Measurements from ENCODE around the gene ATRX.

The ATRX gene

GRCh38 chrX:77638397-77638796 lies 147.6 kb downstream of the ATRX start:
- Histone ChIP-seq H3K4me1 (ENCODE audit: insufficient read depth, low read length, poor library complexity, severe bottlenecking) (no peaks in the 10 kb centered on the region), H3F3A (ENCODE audit: low read depth) (no peaks in the 10 kb centered on the region), H2AFZ (ENCODE audit: low read length) (no peak overlapping the region), H3K79me2 (ENCODE audit: insufficient read depth, low read length) (no peaks in the 10 kb centered on the region), H3K9me3 (ENCODE audit: insufficient read depth, low read depth, low read length) (no peaks in the 10 kb centered on the region), H3K9ac (ENCODE audit: low read depth, low read length, poor library complexity, severe bottlenecking) (no peak overlapping the region), H3K36me3 (ENCODE audit: insufficient read depth, low read length) (peaks cover 54% of the 10 kb centered on the region; the same call in 1 of the 2 replicates), H4K20me1 (ENCODE audit: insufficient read depth, low read length, poor library complexity, severe bottlenecking) (no peaks in the 10 kb centered on the region), H3K9me2 (replicated peaks; ENCODE audit: low read depth, low read length) (no peaks in the 10 kb centered on the region), H3K27me3 (ENCODE audit: insufficient read depth, low read length, poor library complexity, severe bottlenecking) (no peaks in the 10 kb centered on the region), H3K4me3 (ENCODE audit: low read length, poor library complexity, severe bottlenecking) (no peak overlapping the region), H3K4me2 (ENCODE audit: low read depth, low read length, poor library complexity, severe bottlenecking) (no peak overlapping the region)
- TF ChIP-seq CTCF (conservative IDR thresholded peaks at IDR 0.05; ENCODE audit: low read length) (no peak), EZH2phosphoT487 (IDR thresholded peaks at IDR 0.05; ENCODE audit: borderline replicate concordance) (no peak)

GRCh38 chrX:77635373-77635772 lies 150.6 kb downstream of the ATRX start:
- H3K27me3 ChIP-seq (ENCODE audit: insufficient read depth, low read length, poor library complexity, severe bottlenecking) = no peaks in the 10 kb centered on the region
- peaks cover 75% of the 10 kb centered on the region; the same call in 1 of the 2 replicates for H3K36me3 ChIP-seq (ENCODE audit: insufficient read depth, low read length)
- H3F3A ChIP-seq (ENCODE audit: low read depth) = no peaks in the 10 kb centered on the region
- no peak overlapping the region for H3K4me3 ChIP-seq (ENCODE audit: low read length, poor library complexity, severe bottlenecking)
- no peak overlapping the region for H3K9ac ChIP-seq (ENCODE audit: low read depth, low read length, poor library complexity, severe bottlenecking)
- H2AFZ ChIP-seq (ENCODE audit: low read length) = no peak overlapping the region
- no peak overlapping the region for H3K4me2 ChIP-seq (ENCODE audit: low read depth, low read length, poor library complexity, severe bottlenecking)
- no peaks in the 10 kb centered on the region for H3K79me2 ChIP-seq (ENCODE audit: insufficient read depth, low read length)
- no peaks in the 10 kb centered on the region for H3K9me2 ChIP-seq (replicated peaks; ENCODE audit: low read depth, low read length)
- TF ChIP-seq CTCF (conservative IDR thresholded peaks at IDR 0.05; ENCODE audit: low read length) (no peak), EZH2phosphoT487 (IDR thresholded peaks at IDR 0.05; ENCODE audit: borderline replicate concordance) (no peak)
- no peaks in the 10 kb centered on the region for H3K4me1 ChIP-seq (ENCODE audit: insufficient read depth, low read length, poor library complexity, severe bottlenecking)
- H3K9me3 ChIP-seq (ENCODE audit: insufficient read depth, low read depth, low read length) = no peaks in the 10 kb centered on the region
- no peaks in the 10 kb centered on the region for H4K20me1 ChIP-seq (ENCODE audit: insufficient read depth, low read length, poor library complexity, severe bottlenecking)

- Histone ChIP-seq H3K9me2 (replicated peaks; ENCODE audit: low read depth, low read length) (no peaks in the 10 kb centered on the region), H3F3A (ENCODE audit: low read depth) (no peaks in the 10 kb centered on the region), H3K9me3 (ENCODE audit: insufficient read depth, low read depth, low read length) (no peaks in the 10 kb centered on the region), H3K79me2 (ENCODE audit: insufficient read depth, low read length) (no peaks in the 10 kb centered on the region), H3K36me3 (ENCODE audit: insufficient read depth, low read length) (peaks cover 27% of the 10 kb centered on the region; the same call in 1 of the 2 replicates), H3K9ac (ENCODE audit: low read depth, low read length, poor library complexity, severe bottlenecking) (no peak overlapping the region), H3K4me3 (ENCODE audit: low read length, poor library complexity, severe bottlenecking) (no peak overlapping the region), H4K20me1 (ENCODE audit: insufficient read depth, low read length, poor library complexity, severe bottlenecking) (no peaks in the 10 kb centered on the region), H3K4me1 (ENCODE audit: insufficient read depth, low read length, poor library complexity, severe bottlenecking) (no peaks in the 10 kb centered on the region), H2AFZ (ENCODE audit: low read length) (no peak overlapping the region), H3K27me3 (ENCODE audit: insufficient read depth, low read length, poor library complexity, severe bottlenecking) (no peaks in the 10 kb centered on the region), H3K4me2 (ENCODE audit: low read depth, low read length, poor library complexity, severe bottlenecking) (no peak overlapping the region)
- TF ChIP-seq EZH2phosphoT487 (IDR thresholded peaks at IDR 0.05; ENCODE audit: borderline replicate concordance) (no peak), CTCF (conservative IDR thresholded peaks at IDR 0.05; ENCODE audit: low read length) (no peak; the same call in 1 of the 2 replicates)
Measured at GRCh38 chrX:77628294-77629025, 157.6 kb downstream of the ATRX start.

Data from Loucy (cell line).